Astrocyte (in vitro differentiated cells and primary cell): Measurements from ENCODE around the gene BNIP5. TPM values are rescaled to one million over a fixed set of nuclear protein-coding genes. Genes with fewer than 3 reads are reported as not detected.
A peak's percentile ranks its signal among the peaks of the same experiment; 100 is the strongest.

Experiments
- DNase-seq: peaks from one replicate; pipeline ENCODE4 v3.0.0-alpha.2; 2010; ENCODE audit warnings: low read depth
- FAIRE-seq: peaks from 2 replicates; lab custom pipeline; 2011; peaks lifted over from hg19 to GRCh38; lab: Jason Lieb, UNC
- H2AFZ ChIP-seq: 2 replicates; pipeline ENCODE4 v1.6.0; 2012; ENCODE audit warnings: low read depth, low read length, inconsistent platforms
- H3K27ac ChIP-seq: 2 replicates; pipeline ENCODE4 v1.5.1; 2011; ENCODE audit warnings: low read depth, low read length, inconsistent platforms
- H3K27me3 ChIP-seq: 2 replicates; pipeline ENCODE4 v1.6.0; 2011; ENCODE audit warnings: low read length, inconsistent platforms; ENCODE audit not compliant: insufficient read depth
- H3K36me3 ChIP-seq: 2 replicates; pipeline ENCODE4 v1.5.1; 2011; ENCODE audit warnings: low read length, inconsistent platforms; ENCODE audit not compliant: insufficient read depth
- H3K4me1 ChIP-seq: 2 replicates; pipeline ENCODE4 v1.5.1; 2011; ENCODE audit warnings: low read length, inconsistent platforms; ENCODE audit not compliant: insufficient read depth
- H3K4me2 ChIP-seq: 2 replicates; pipeline ENCODE4 v1.6.0; 2012; ENCODE audit warnings: low read length, inconsistent platforms
- H3K4me3 ChIP-seq: 2 replicates; pipeline ENCODE4 v1.5.1; 2011; ENCODE audit warnings: low read depth, mild to moderate bottlenecking, low read length, inconsistent platforms; ENCODE audit not compliant: insufficient read depth
- H3K79me2 ChIP-seq: 2 replicates; pipeline ENCODE4 v1.6.0; 2012; ENCODE audit warnings: mild to moderate bottlenecking, low read length, inconsistent platforms; ENCODE audit not compliant: insufficient read depth
- H3K9ac ChIP-seq: 2 replicates; pipeline ENCODE4 v1.6.0; 2012; ENCODE audit warnings: mild to moderate bottlenecking, low read length, inconsistent platforms
- H3K9me3 ChIP-seq: 2 replicates; pipeline ENCODE4 v1.5.1; 2012; ENCODE audit warnings: low read depth, mild to moderate bottlenecking, low read length, inconsistent platforms; ENCODE audit not compliant: insufficient read depth
- H4K20me1 ChIP-seq: 2 replicates; pipeline ENCODE4 v1.6.0; 2012; ENCODE audit warnings: low read length, inconsistent platforms; ENCODE audit not compliant: insufficient read depth
- H3K27ac Mint-ChIP-seq: one replicate; pipeline ENCODE4 v1.8.0; 2021; ENCODE audit warnings: mild to moderate bottlenecking, mixed read lengths; ENCODE audit not compliant: unreplicated experiment
- H3K27me3 Mint-ChIP-seq: one replicate; pipeline ENCODE4 v1.8.0; 2021; ENCODE audit warnings: low read depth, mixed read lengths; ENCODE audit not compliant: unreplicated experiment
- H3K36me3 Mint-ChIP-seq: one replicate; pipeline ENCODE4 v1.8.0; 2021; ENCODE audit warnings: low read depth, mixed read lengths; ENCODE audit not compliant: unreplicated experiment
- H3K4me1 Mint-ChIP-seq: one replicate; pipeline ENCODE4 v1.8.0; 2021; ENCODE audit warnings: low read depth, mixed read lengths; ENCODE audit not compliant: unreplicated experiment
- H3K4me3 Mint-ChIP-seq: one replicate; pipeline ENCODE4 v1.8.0; 2021; ENCODE audit warnings: mild to moderate bottlenecking, moderate library complexity, mixed read lengths; ENCODE audit not compliant: unreplicated experiment
- H3K9me3 Mint-ChIP-seq: one replicate; pipeline ENCODE4 v1.8.0; 2021; ENCODE audit warnings: mild to moderate bottlenecking, mixed read lengths; ENCODE audit not compliant: unreplicated experiment
- CTCF ChIP-seq: IDR thresholded peaks from 2 replicates; pipeline ENCODE4 v1.5.1; 2011; ENCODE audit warnings: low read depth, mild to moderate bottlenecking, inconsistent platforms, low read length, moderate library complexity; ENCODE audit not compliant: insufficient read depth
- EZH2 ChIP-seq: IDR thresholded peaks from 2 replicates; pipeline ENCODE4 v1.6.1; 2012; ENCODE audit warnings: mild to moderate bottlenecking, low read length, inconsistent platforms; ENCODE audit not compliant: insufficient read depth
- total RNA-seq: library from RNA; stranded (reverse); gene quantifications from 2 replicates; pipeline ENCODE4 v1.2.1, GENCODE V29; 2021

The BNIP5 gene
- total RNA-seq, 1 donor from 2014 or later, result not detected

GRCh38 chr6:36336208-36336710, 429 bp downstream of the BNIP5 start:
- H3K4me1 ChIP-seq, result peaks cover 5% of the 10 kb centered on the region
- no peak overlapping the region for H3K4me2 ChIP-seq
- Mint-ChIP-seq H3K27ac (peak overlapping the region; percentile 2), H3K36me3 (no peaks in the 10 kb centered on the region), H3K27me3 (peaks cover 62% of the 10 kb centered on the region), H3K9me3 (peaks cover 6% of the 10 kb centered on the region), H3K4me3 (no peak overlapping the region), H3K4me1 (peaks cover 17% of the 10 kb centered on the region)
- H3K27me3 ChIP-seq, result peaks cover 59% of the 10 kb centered on the region
- H3K36me3 ChIP-seq, result no peaks in the 10 kb centered on the region
- no peak overlapping the region for H3K27ac ChIP-seq
- no peaks in the 10 kb centered on the region for H3K79me2 ChIP-seq
- no peaks in the 10 kb centered on the region for H3K9me3 ChIP-seq
- DNase-seq (no peak), FAIRE-seq (no peak)
- no peak overlapping the region for H3K9ac ChIP-seq
- TF ChIP-seq EZH2 (no peak), CTCF (no peak)
- no peak overlapping the region for H2AFZ ChIP-seq
- no peak overlapping the region for H3K4me3 ChIP-seq
- H4K20me1 ChIP-seq, result no peaks in the 10 kb centered on the region

- Histone ChIP-seq H3K27me3 (peaks cover 56% of the 10 kb centered on the region), H3K27ac (no peak overlapping the region), H3K36me3 (no peaks in the 10 kb centered on the region), H3K4me2 (no peak overlapping the region), H2AFZ (no peak overlapping the region), H3K79me2 (no peaks in the 10 kb centered on the region), H3K9ac (no peak overlapping the region), H3K9me3 (no peaks in the 10 kb centered on the region), H4K20me1 (no peaks in the 10 kb centered on the region), H3K4me1 (peaks cover 2% of the 10 kb centered on the region), H3K4me3 (no peak overlapping the region)
- H3K4me3 Mint-ChIP-seq, result no peak overlapping the region
- FAIRE-seq, result no peak
- no peak for DNase-seq
- H3K27ac Mint-ChIP-seq, result no peak overlapping the region
- TF ChIP-seq CTCF (no peak), EZH2 (no peak)
- no peaks in the 10 kb centered on the region for H3K36me3 Mint-ChIP-seq
- peaks cover 6% of the 10 kb centered on the region for H3K9me3 Mint-ChIP-seq
- H3K4me1 Mint-ChIP-seq, result peaks cover 17% of the 10 kb centered on the region
- peaks cover 58% of the 10 kb centered on the region for H3K27me3 Mint-ChIP-seq
Observed at GRCh38 chr6:36335465-36336207, 1.1 kb downstream of the BNIP5 start.
